Tibial artery (tissue), 4 donors: Measurements from ENCODE around the gene SENP5.

Source experiments
- DNase-seq, 2 donors: peaks; one replicate each; pipeline ENCODE4 v3.0.0-alpha.2; 2019
- H3K27ac ChIP-seq, 2 donors: fragments of 200-600 bp; sonication (generic) in 1 of 2; 1 replicate in 1 of 2; 2 replicates in 1 of 2; pipeline ENCODE4 v1.5.1; 2018 to 2019; ENCODE audit warnings: mild to moderate bottlenecking in 1 of 2
- H3K27me3 ChIP-seq, 2 donors: fragments of 200-600 bp; sonication (generic) in 1 of 2; one replicate each; pipeline versions ENCODE4 v1.5.1 to v1.6.0; 2016 to 2019
- H3K36me3 ChIP-seq, 3 donors: fragments of 200-600 bp; sonication (generic) in 2 of 3; one replicate each; pipeline ENCODE4 v1.5.1; 2016 to 2019; ENCODE audit warnings: mild to moderate bottlenecking in 2 of 3
- H3K4me1 ChIP-seq, 4 donors: fragments of 200-600 bp; sonication (generic) in 2 of 4; 1 replicate in 3 of 4; 2 replicates in 1 of 4; pipeline ENCODE4 v1.5.1; 2016 to 2019
- H3K4me3 ChIP-seq, 2 donors: fragments of 200-600 bp; sonication (generic) in 1 of 2; 1 replicate in 1 of 2; 2 replicates in 1 of 2; pipeline ENCODE4 v1.5.1; 2018 to 2019; ENCODE audit warnings: mild to moderate bottlenecking in 2 of 2
- H3K9me3 ChIP-seq, 3 donors: fragments of 200-600 bp; sonication (generic) in 1 of 3; one replicate each; pipeline ENCODE4 v1.5.1; 2016 to 2019
- intact Hi-C: fragments of 100-400 bp; cut with DNase I; formaldehyde crosslinking; loops from one replicate; pipeline ENCODE4 v1.15.0; 2023; ENCODE audit warnings: low total_unique reads
- TF ChIP-seq, protein P1 (sequence below), 2 experiments: fragments of 200-600 bp in 1 of 2; fragments of 450-650 bp in 1 of 2; IDR thresholded peaks; one replicate each; pipeline ENCODE4 v1.5.1; 2017 to 2019; ENCODE audit warnings: antibody characterized with exemption in 2 of 2, mild to moderate bottlenecking in 1 of 2, moderate library complexity in 1 of 2

Gene SENP5

GRCh38 chr3:196969660-196970546, 102.2 kb downstream of the SENP5 start:
- peak overlapping the region; percentile 64 to 72 for H3K27ac ChIP-seq
- H3K36me3 ChIP-seq: peaks cover 0 to 6% (median 0%) of the 10 kb centered on the region in 3 donors
- TF ChIP-seq, protein P1, sequence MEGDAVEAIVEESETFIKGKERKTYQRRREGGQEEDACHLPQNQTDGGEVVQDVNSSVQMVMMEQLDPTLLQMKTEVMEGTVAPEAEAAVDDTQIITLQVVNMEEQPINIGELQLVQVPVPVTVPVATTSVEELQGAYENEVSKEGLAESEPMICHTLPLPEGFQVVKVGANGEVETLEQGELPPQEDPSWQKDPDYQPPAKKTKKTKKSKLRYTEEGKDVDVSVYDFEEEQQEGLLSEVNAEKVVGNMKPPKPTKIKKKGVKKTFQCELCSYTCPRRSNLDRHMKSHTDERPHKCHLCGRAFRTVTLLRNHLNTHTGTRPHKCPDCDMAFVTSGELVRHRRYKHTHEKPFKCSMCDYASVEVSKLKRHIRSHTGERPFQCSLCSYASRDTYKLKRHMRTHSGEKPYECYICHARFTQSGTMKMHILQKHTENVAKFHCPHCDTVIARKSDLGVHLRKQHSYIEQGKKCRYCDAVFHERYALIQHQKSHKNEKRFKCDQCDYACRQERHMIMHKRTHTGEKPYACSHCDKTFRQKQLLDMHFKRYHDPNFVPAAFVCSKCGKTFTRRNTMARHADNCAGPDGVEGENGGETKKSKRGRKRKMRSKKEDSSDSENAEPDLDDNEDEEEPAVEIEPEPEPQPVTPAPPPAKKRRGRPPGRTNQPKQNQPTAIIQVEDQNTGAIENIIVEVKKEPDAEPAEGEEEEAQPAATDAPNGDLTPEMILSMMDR (IDR thresholded peaks at IDR 0.05): peak; percentile 74 to 96
- no peaks in the 10 kb centered on the region for H3K27me3 ChIP-seq
- intact Hi-C loops: loop anchor here (2.0 to 10.0 kb wide), 3 partner anchors 27 to 225 kb away; partner anchors contain the start of gene NCBP2
- DNase-seq: no peak
- H3K9me3 ChIP-seq: no peaks in the 10 kb centered on the region
- peaks cover 0 to 26% (median 8%) of the 10 kb centered on the region in 4 donors for H3K4me1 ChIP-seq
- H3K4me3 ChIP-seq: peak overlapping the region; percentile 62 to 82

DNA sequence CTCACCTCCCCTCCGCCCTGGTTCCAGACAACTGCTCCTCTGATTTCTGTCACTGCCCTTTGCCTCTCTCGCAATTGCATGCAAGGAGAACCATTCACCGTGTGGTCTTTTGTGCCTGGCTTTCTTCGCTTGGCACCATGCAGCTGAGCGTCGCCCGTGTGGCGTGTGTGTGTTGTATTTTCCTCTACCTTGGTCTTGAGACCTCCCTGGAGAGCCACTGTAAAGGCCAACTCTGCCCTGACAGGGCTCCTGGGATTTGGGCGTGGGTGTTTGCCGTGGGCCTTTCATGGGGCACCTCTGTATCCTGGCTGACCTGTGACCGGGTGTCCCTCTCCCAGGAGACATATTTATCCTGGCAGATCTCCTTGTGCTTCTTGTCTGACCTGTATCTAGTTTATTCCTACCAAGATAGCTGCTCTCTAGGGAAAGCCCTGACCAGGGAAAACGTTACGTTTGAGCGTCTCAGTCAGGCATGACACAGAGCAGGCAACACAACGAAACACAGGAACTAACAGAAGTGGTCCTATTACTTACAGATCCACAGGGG, 102.9 kb downstream of the SENP5 start:
- Histone ChIP-seq H3K4me1 (peaks cover 0 to 26% (median 8%) of the 10 kb centered on the region in 4 donors), H3K27me3 (no peaks in the 10 kb centered on the region), H3K27ac (no peak overlapping the region), H3K9me3 (no peaks in the 10 kb centered on the region), H3K36me3 (peaks cover 0 to 4% (median 0%) of the 10 kb centered on the region in 3 donors), H3K4me3 (no peak overlapping the region)
- intact Hi-C loops: no loop called here
- DNase-seq: no peak
- TF ChIP-seq, protein P1 (IDR thresholded peaks at IDR 0.05): no peak

DNA sequence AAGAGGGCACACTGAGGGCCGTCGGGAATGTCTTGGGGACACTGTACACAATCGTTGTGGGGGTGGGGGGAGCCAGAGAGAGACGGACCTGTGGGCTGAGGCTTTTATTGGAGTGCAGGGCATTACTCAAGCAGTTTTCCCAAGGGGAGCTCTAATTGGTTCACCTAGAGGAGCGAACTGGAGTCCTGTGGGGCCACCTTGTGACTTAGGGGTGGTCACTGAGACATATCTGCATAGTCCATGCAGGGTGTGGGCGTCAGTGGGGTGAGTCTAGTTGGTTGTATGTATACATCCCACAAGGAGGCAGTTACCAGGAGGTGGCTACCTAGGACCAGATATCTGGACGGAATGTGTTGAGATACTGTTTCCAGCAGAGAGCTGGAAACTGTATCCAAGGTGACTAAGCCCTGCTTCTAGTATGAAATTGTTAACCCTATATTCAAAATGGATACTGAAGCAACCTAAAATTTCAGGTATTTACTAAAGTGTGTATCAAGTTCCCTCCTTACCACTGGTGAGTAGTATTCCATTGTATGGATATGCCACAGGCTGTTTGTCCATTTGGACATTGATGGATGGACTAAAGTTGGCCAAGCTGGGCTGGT, 103.5 kb downstream of the SENP5 start:
- intact Hi-C loops: no loop called here
- Histone ChIP-seq H3K9me3 (no peaks in the 10 kb centered on the region), H3K4me1 (peaks cover 0 to 26% (median 8%) of the 10 kb centered on the region in 4 donors), H3K27ac (no peak overlapping the region), H3K36me3 (no peaks in the 10 kb centered on the region), H3K4me3 (no peak overlapping the region), H3K27me3 (no peaks in the 10 kb centered on the region)
- TF ChIP-seq, protein P1 (IDR thresholded peaks at IDR 0.05): no peak
- DNase-seq: no peak

DNA sequence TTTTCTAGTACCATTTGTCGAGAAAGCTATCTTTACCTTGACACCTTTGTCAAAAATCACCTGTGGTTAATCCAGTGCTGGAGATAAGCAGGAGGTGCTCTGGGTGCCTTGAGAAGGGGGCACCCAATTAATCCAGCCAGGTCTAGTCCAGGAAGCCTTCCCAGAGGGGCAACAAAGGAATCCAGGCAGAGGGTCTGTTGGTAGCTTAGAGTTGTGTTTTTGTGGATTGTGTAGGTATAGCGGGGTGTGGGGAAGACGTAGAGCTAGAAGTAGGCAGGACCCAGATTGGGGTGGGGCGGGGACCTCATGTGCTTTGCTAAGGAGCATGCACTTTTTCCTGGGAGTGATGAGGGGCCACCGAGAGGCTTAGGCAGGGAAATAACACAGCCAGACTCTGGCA, 106.9 kb downstream of the SENP5 start:
- Histone ChIP-seq H3K9me3 (no peaks in the 10 kb centered on the region), H3K27ac (no peak overlapping the region), H3K4me1 (peaks cover 0 to 8% (median 0%) of the 10 kb centered on the region in 4 donors), H3K27me3 (peaks cover 0 to 3% of the 10 kb centered on the region in 2 donors), H3K36me3 (no peaks in the 10 kb centered on the region), H3K4me3 (no peak overlapping the region)
- no peak for DNase-seq
- TF ChIP-seq, protein P1 (IDR thresholded peaks at IDR 0.05): no peak
- intact Hi-C loops: loop anchor here (5.0 kb wide), 1 partner anchor 213 kb away; no protein-coding TSS in a partner anchor

- H3K27me3 ChIP-seq: peaks cover 0 to 3% of the 10 kb centered on the region in 2 donors
- no peaks in the 10 kb centered on the region for H3K9me3 ChIP-seq
- H3K36me3 ChIP-seq: no peaks in the 10 kb centered on the region
- DNase-seq: no peak
- intact Hi-C loops: loop anchor here (5.0 kb wide), 1 partner anchor 212 kb away; no protein-coding TSS in a partner anchor
- TF ChIP-seq, protein P1 (IDR thresholded peaks at IDR 0.05): no peak
- no peak overlapping the region for H3K4me3 ChIP-seq
- no peak overlapping the region for H3K27ac ChIP-seq
- peaks cover 0 to 3% (median 0%) of the 10 kb centered on the region in 4 donors for H3K4me1 ChIP-seq
Observed at GRCh38 chr3:196975349-196975748, 107.6 kb downstream of the SENP5 start.
